Activated naive CD4-positive, alpha-beta T cell (primary cell): ENCODE data around the gene LIF.

Experiments used
- DNase-seq, 4 experiments: peaks; one replicate each; lab custom pipeline; 2025; lab: John Stamatoyannopoulos, UW

The LIF gene

DNA sequence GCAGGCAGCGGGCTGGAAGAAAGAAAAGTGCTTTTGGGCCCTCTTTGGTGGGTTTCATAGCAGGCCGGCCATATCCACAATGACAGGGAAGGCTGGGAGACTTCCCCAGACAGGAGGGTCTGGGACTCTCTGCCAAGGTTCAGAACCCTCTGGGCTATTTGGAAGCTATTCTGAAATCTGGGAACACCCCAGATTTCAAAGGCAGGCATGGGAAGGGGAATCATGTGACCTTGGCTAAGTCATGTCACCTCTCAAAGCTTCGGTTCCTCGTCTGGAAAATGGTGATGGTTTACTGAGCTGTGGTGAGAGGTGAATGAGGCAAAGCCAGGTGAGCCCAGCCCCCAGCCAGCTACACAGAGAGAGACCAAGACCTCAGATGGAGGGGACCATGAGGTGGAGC is 38.1 kb upstream of the LIF start:
- DNase-seq: no peak

DNA sequence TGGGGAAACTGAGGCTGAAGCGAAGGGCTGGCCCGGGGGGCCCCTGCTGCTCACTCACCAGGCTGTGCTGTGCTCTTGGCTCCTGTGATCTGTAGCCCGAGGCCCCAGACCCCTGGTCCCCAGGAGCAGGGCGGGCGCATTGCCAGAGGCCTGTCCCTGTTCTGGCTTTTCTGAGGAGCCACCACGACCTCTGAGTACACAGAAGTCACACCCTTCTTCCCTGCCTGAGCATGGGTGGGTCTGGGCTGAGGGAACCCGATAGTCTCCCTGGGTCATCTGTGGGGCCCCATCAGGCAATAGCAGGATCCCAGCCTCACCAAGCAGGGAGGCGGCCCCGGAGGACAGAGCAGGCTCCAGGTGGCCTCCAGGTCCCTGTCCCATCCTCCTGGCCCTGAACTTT is 37.6 kb upstream of the LIF start:
- no peak for DNase-seq

DNA sequence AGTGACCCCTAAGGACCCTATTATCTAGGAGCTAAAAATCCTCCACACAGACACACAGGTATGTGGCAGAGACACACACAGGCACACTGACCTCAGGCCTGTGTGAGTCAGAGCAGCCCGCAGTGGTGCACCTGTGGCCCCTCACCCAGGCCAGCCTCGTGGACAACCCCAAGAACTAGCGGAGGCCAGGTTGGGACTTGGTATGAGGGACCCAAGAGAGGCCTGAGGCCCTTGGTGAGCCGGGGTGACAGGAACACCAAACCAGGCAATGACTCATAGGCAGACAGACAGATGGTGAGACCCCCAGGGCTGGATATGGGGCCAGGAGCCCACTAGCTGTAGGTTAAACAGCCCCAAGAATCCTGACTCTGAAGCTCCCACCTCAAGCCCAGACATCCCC is 36.8 kb upstream of the LIF start:
- DNase-seq: no peak

DNA sequence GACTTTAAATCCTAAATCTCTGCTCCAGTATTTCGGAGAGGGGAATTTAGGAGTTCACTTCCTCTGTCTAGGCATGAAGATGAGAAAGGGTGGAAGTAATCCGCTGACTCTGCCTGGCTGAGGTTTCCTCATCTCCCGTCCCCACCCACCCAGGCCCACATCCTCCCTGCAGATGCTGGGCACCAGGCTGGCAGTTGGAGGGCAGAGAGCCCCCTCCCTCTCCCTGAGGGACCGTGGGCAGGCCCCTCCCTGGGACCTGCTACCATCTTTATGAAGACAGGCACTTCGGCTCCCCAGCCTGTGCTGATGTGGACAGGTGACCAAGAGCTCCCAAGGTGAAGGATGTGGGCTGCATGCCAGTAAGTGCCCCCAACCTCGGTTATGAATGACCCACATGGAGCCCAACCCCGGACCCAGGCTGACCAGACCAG is 36.1 kb upstream of the LIF start:
- no peak for DNase-seq

DNA sequence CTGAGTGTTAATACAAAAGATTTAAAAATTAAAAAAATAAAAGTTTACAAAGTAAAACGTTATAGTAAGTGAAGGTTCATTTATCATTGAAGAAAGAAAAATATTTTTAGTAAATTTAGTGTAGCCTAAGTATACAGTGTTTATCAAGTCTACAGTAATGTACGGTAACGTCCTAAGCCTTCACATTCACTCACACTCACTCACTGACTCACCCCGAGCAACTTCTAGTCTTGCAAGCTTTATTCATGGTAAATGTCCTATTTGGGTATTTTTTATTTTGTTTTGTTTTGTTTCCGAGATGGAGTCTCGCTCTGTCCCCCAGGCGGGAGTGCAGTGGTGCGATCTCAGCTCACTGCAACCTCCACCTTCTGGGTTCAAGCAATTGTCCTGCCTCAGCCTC is 33.9 kb upstream of the LIF start:
- DNase-seq: no peak

DNA sequence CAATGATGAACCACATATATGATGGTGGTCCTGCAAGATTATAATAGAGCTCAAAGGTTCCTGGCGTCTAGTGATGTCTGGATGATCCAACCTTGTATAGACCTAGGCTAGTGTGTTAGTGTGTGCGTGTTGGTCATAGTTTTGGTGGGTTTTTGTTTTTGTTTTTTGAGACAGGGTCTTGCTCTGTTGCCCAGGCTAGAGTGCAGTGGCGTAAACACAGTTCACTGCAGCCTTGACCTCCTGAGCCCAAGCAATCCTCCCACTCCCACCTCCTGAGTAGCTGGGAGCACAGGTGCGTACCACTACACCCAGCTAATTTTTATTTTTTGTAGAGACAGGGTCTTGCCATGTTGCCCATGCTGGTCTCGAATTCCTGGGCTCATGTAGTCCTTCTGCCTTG is 33.4 kb upstream of the LIF start:
- no peak for DNase-seq

DNA sequence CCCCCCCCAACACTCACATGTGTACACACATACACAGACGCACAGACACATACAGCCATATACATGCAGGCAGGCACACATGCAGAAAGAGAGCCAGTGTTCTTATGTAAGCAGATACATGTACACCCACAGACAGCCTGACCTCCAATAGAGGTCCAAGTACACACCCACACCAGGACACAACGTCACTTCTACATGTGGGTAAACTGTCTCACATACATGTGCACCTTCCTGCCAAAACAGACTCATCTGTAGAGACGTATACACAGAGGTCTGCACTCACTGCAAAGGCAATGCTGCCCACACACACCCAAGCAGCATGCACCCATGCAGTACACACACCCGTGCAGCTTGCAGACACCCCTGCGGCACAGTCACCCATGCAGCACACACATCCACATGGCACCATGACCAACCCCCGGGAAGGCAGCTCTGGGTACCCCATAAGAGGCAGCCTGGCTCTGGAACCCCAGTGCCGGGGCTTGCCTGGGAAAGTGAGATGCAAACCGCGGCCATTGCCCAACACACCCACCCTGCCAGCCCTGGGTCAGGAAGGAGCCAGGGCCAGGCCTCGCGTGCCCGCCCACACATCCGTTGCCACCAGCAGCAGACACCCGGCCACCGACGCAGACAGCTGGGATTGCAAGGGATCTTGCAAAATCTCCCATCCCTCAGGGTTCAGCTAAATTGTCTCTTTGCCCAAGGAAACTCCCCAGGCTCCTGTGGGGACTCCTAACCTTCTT is 32.7 kb upstream of the LIF start:
- no peak for DNase-seq

DNA sequence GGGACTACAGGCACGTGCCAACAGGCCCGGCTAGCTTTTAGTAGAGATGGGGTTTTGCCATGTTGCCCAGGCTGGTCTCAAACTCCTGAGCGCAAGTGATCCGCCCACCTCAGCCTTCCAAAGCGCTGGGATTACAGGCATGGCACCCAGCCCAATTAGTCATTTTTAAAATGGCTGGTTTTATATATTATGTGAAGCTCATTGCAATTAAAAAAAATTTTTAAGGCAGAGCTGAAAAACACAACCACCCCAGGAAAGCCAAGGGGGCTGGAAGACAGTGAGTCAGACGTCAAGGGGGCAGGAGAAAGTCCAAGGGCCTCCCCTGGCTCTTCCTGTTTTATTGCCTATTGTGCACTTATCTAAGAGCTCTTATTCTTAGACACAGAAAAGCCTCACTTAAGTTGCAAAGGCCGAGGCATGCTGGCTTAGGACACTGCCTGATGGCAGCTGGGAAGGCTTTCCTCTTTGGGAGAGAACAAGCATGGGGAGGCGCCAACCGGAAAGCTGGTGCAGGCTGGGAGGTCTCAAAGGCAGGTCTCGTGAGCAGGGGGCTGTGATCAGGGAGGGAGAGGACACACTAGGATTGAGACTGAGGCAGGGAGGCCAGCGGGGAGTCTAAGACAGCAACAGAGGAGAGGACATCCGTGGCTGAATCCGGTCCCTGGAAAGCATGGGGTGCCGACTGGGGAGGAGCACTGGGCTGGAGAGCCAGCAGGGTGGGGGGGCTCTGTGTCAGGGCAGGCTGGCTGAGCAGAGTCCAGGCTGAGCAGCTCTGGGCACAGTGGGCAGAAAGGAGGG is 31.2 kb upstream of the LIF start:
- DNase-seq: no peak

DNA sequence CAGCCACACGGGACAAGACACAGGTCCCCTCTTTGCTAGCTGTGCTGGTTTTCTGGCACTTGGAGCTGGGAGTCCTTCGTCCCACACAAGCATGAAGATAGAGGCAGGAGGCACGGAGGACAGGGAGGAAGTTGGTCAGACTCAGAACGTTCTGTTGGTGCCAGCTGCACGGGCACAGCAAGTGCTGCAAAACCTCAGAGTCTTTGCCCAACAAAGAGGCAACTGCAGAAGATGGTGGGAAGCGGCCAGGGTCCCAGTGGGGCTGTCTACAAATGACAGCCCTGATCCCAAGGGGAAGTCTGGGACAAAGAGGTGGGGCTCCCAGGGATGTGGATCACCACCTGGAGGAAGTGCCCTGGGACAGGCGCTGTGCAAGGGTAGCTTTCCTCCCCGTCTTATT is 29.5 kb upstream of the LIF start:
- DNase-seq: no peak

DNA sequence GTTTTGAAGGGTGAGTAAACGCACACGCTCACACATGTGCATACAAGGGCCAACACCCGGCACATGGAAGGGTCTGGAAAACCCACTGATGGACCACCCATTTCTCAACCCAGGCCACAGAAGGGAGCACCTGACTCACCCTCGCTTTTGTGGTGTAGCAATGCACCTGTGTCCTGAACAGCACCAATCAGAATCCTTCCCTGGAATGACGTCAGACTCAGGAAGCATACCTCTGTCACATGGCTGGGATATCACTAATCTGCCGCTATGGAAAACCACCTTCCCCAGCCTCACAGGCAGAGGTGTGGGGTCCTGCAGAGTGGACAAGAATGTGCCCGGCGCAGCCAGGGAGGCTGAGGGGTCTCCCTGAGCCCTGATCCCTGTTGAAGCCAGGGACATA is 29.1 kb upstream of the LIF start:
- no peak for DNase-seq

DNA sequence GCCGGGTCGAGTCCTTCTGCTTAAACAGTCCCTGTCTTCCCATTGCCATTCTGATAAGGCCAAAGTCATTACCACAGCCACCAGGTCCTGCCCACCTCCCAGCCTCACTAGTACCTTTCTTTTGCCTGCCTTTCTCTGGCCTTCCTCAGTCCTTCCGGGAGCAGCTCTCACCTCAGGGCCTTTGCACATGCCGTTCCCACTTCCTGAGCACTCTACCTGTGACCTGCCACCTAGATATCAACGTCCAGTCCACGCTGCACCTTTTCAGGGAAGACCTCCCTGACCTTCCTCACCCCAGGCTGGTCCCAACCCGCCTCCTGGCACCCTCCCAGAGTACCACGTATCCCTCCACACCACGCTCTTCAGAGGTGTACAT is 27.9 kb upstream of the LIF start:
- DNase-seq: no peak

DNA sequence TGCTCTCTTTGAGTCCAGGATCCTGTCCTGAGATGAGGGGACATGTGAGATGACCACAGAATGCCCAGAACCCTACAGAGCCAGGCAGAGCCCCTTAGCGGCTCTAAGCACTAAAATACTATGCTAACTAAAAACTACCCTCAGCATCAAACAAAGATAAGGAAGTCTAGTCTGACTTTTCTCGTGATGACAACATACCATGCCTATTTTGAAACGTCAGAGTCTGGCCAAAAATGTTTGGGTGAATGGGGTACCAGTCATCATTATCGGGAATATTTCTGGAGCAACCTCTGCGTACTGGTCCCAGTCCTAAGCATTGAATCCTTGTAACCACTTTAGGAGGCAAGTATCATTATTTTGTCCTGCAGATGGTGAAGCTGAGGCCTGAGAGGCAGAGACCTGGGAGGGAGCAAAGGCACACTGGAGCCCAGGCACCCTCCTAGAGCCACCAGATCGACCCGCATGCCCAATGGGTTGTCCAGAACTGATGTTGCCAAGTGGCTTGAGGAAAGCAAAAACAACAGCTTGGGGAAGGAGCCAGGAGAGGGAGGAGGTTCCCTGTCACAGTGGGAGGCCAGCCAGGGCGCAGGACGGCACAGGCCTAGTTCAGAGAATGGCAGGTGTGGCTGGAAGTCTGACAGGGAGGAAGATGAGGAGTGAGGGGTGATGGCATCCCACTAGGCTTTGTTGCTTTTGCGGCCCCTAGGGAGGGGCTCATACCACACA is 27.3 kb upstream of the LIF start:
- DNase-seq: no peak

DNA sequence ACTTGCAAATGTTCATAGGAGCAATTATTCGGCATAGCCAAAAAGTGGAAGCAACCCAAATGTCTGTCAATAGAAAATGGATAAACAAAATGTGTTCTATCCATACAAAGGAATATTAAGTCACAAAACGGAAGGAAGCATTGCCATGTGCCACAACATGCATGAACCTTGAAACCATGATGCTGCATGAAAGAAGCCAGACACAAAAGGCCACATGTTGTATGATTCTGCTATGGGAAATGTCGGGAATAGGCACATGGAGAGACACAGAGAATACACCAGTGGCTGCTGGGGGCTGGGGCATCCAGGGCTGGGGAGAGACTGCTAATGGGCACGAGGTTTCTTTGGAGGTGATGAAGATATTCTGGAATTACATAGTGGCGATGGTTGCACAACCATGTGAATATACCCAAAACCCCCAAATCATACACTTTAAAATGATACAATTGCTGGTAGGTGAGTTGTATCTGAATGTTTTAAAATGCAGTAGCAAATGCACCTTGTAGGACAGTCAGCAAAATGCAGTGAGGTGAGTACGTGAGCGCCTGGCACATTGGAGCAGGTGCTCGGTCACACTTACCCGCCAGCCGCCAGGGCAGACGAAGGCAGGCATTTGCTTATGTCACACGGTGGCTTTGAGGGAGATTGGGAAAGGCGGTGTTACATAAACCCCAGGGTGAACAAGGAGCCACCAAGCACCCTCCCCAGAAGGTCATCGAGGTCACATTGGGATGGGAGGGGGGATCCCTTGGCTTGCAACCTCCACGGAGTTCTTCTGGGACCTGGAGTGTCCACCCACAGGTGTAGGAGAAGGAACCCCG is 26.4 kb upstream of the LIF start:
- no peak for DNase-seq

DNA sequence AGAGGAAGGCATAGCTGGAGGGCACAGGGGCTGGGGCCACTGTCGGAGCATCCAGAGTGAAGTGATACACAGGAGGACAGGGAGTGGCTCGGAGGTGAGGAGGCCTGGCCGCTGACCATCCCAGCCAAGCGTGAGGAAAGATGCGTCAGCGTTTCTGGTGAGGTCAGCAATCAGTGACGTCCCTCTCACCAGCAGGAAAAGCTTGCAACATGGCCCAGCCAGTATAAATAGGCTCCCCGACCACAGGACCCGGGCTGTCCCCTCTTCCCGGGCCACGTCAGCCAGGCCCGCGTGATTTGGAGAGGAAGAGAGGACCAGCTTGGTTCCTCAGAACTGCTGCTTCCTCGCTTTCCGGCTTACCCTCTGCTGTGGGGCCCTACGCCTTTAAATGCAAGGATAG is 24.3 kb upstream of the LIF start:
- DNase-seq: no peak

DNA sequence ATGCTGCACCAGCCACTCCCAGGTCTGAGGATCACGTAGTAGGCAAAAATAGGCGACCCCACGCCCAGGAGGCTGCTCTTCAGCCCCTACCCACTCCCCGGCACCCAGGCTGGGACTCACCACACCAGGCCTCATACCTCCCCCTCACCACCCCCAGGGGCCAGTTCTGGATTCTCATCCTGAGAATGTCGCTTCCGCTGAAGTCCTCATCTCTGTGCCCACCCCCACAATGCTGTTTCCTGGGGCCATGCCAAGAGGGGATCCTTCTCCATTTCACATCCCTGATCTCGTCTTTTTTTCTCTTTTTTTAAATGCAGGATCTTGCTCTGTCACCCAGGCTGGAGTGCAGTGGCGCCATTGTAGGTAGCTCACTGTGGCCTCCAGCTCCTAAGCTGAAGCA is 21.8 kb upstream of the LIF start:
- DNase-seq: no peak

DNA sequence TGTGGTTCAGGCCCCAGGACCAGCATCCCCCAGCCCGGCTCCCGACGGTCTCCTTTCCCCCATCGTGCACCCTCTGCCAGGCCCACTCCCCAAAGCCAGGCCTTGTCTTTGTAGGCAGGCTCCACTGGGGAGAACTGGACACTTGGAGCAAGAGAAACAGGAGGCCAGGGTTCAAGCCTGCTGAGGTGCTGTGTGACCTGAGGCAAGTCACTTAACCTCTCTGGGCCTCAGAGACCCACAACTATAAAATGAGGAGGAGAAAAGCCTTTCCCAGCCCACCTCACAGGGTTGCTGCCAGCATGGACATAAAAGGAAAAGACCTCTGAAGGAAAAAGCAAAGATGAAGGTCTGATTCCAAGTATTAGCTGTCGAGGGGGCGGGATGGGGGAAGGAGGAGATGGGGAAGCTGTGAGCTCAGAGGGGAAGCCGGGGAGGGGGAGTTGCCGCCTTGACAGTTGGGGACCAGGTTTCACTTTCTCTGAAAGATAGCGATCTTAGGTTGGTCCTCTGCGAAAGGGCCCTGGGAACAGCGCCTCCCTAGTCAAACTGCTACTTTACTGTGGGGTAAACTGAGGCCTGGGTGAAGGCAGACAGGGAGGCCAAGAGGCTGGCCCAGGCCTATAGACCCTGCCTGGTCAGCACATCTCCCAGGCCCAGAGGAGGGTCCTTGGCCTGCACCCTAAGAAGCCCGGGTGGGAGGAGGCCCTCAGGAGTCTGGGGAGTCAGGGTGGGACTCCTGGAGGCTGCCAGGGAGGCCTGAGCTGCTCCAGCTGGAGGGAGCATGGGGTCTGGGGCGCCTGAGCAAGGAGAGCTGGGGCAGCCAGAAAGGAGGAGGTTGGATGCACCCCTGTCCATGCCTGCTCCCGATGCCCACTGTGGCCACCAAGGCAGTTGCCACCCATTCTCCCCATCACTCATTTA is 21.1 kb upstream of the LIF start:
- peak in 2 of 4 experiments; percentile 27 to 31 for DNase-seq

DNA sequence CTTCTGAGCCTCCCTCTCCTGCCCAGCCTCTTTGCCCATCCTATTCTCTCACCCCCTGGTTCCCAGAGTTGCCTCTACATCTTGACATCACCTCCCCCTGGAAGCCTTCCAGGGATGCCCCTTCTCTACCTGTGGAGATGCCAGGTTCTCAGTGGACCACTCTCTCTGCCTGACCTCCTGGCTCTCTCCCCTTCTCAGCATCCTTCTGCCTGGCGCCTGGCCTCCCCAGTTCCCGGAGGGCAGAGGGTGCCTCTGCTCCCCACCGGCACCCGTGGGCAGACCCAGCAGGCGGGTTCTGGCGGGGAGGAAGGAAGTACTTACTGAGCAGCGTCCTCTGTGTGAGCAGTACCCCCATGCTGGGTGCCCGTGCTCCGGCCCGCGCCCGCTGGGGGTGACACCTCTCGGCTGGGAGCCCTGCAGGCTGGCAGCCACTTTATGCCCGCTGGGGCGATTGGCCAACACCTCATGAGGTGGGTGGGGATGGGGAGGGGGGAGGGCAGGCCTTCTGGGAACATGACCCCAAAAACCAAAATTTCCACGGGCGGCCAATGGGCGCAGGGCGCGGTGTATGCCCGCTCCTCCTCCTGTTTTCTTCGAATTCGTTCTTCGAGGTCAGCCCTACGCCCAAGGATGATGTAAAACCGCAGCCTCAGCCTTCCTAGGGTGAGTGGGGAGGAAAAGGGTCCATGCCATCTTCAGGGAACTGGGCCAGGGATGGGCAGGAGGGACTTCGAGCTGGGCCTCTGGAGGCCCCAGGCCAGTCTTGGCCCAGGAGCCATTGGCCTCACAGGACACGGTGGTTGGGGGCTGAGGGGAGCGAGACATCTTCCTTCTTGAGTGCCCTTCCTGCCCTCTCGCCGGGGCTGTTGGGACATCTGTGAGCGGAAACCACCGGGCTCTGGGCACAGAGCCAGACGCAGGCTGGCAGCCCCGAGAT is 20.2 kb upstream of the LIF start, which contains the start of gene OSM:
TSS of gene OSM (minus strand) at position 407 of the 937 bp plus-strand sequence. CDS start at position 355, 52 bp downstream.
- peak in 2 of 4 experiments; percentile 44 to 52 for DNase-seq

DNA sequence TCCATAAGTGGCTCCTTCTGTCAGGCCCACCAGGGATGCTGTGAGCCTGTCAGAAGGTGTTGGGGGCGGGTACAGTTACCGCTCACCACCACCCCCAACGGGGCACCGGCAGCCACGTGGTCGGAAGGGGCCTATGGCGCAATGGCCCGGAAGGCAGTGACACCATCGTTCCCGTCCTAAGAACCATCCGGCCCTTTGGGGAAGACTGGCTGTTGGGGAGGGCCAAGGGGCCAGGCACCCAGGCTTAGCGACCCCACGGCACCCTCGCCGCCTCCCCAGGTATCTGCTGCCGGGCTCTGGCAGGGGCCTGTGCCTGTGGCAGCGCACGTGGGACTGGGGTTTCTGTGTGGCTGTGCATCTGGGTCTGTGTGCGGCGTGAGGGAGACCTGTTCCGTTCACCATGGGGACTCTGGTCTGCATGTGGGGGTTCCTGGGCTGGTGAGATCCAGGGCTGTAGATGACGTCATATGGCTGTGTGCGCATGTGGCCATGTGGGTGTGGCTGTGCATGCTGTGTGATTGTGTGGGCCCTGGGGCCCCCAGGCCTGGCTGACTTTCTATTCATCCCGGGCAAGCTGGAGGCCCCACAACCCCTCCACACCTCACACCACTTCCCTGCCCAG is 19.4 kb upstream of the LIF start:
- DNase-seq: peak; percentile 58 to 72 (median 70)

DNA sequence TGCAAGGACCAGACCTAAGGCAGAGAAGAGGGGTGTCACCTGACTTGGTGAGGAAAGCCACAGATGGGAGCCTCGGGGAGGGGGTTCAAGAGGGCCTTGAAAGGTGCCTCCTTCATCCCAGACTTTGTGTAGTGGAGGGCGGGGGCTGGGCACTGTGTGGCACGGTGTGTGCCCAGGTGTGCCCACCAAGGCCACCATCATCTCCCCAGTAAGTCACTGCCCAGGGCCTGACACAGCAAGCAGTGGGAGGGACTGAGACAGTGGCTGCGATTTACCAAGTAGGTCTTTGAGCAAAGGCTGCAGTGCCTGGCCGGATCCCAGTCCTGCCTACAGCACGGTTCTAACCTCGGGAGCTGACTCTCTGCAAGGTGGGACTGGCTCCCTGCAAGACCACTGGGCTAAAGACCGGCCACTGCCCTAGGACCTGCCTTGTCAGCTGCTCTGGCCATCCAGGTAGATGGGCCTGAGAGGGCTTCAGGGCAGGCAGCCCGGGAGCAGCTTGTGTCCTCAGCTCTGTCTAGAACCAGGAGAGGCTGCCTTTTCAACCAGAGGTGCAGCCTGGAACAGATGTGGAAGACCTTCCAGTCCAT is 18.7 kb upstream of the LIF start:
- no peak for DNase-seq
